Stimulated activated CD4-positive, alpha-beta T cell treated with anti-CD3 and anti-CD28 coated beads, Interleukin-4, amount 100 ng/mL, for 1 hour (primary cell): ENCODE measurements around the gene KCNN1.
"Not testable (repeated sequence)": the region's sequence is repeated elsewhere in the genome, so short reads cannot be mapped to it uniquely, and the experiment has no call there.

Source experiments
- DNase-seq: peaks from one replicate; pipeline ENCODE4 v3.0.0-alpha.2; 2020

Gene KCNN1

GRCh38 chr19:18031401-18031800 is 64.5 kb downstream of the KCNN1 start:
- not testable (repeated sequence) for DNase-seq

GRCh38 chr19:18032102-18032501 is 65.2 kb downstream of the KCNN1 start:
- DNase-seq, result not testable (repeated sequence)

- DNase-seq, result no peak
Observed at GRCh38 chr19:18041054-18041453, 74.1 kb downstream of the KCNN1 start.

- no peak for DNase-seq
Observed at GRCh38 chr19:18043676-18044075, 76.8 kb downstream of the KCNN1 start.

- peak; percentile 81 for DNase-seq
Observed at GRCh38 chr19:18044825-18045304, 78.0 kb downstream of the KCNN1 start.

- DNase-seq, result no peak
Observed at GRCh38 chr19:18045307-18046050, 78.6 kb downstream of the KCNN1 start.

- DNase-seq, result peak; percentile 26
Observed at GRCh38 chr19:18046059-18046718, 79.3 kb downstream of the KCNN1 start.

GRCh38 chr19:18049385-18049784 is 82.5 kb downstream of the KCNN1 start:
- no peak for DNase-seq
